Measurements from ENCODE around the gene TREM2.

Gene TREM2

DNA sequence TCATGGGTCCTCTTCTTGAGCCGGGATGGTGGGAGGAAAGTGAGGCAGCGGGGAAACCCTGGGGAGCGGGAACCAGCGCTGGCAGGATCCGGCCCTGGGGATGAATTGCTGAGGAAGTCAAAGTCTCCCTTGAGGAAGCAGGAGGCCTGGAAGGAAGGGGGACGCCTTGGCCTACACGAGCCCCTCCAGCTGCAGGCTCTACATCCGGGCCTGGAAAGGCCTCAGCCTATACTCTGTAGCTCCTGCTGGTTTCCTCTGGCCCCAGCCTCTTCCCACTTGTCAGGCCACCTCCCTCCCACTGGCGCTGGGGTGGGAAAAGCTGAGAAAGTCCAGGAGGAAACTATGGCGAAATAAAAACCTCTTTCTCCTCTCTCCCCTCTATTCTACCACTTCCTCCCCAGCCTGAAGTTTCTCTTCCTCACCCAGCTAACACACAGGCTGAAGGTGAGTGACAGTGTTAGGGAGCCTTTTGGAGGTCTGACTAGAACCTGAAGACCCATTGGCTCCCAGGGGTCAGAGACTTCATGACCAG, 23.2 kb upstream of the TREM2 start:
- no peaks in the 10 kb centered on the region for H4K20me1 ChIP-seq (ENCODE audit: insufficient read depth, low read length)
- no peaks in the 10 kb centered on the region for H3K79me2 ChIP-seq (ENCODE audit: low read length)
- no peaks in the 10 kb centered on the region for H3K27me3 ChIP-seq (replicated peaks; ENCODE audit: insufficient read depth, low read length)
- TF ChIP-seq EZH2 (optimal IDR thresholded peaks at IDR 0.05; ENCODE audit: low read depth, low read length): no peak
- no peak for TF ChIP-seq CTCF (IDR thresholded peaks at IDR 0.05; ENCODE audit: low read length)
- TF ChIP-seq EZH2phosphoT487 (IDR thresholded peaks at IDR 0.05; ENCODE audit: low read length): no peak
- no peak overlapping the region for H2AFZ ChIP-seq (ENCODE audit: low read length)
- no peak overlapping the region for H3K27ac ChIP-seq (ENCODE audit: low read length)
- no peak overlapping the region for H3K9ac ChIP-seq (ENCODE audit: low read length)
- H3K36me3 ChIP-seq (replicated peaks; ENCODE audit: insufficient read depth, low read length): no peaks in the 10 kb centered on the region
- no peaks in the 10 kb centered on the region for H3F3A ChIP-seq (ENCODE audit: insufficient read depth, low read length)
- H3K9me2 ChIP-seq (replicated peaks; ENCODE audit: insufficient read depth, low read length): no peaks in the 10 kb centered on the region
- H3K9me3 ChIP-seq (replicated peaks; ENCODE audit: insufficient read depth, low read length): no peaks in the 10 kb centered on the region
- no peaks in the 10 kb centered on the region for H3K4me1 ChIP-seq (ENCODE audit: low read length)
- H3K4me2 ChIP-seq (ENCODE audit: low read depth, low read length): no peak overlapping the region
- no peak for DNase-seq
- H3K4me3 ChIP-seq (ENCODE audit: low read length): no peak overlapping the region

DNA sequence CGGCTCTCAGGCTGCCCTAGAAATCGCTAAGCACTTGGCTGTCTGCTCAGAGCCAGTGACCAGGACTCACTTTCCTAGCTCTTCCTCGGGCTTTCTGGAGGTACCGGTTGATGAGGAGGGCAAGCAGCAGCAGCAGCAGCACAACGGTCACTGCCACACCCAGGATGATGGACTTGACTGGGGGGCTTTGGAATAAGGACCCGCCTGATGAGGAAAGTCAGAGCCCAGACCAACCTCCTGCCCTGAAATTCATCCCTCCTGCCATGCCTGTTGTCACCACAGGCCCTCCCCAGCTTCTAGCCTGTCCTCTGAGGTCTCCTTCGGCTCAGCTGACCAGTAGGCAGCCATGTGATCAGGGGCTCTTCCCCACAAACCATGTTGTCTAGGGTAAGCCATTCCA, 21.8 kb upstream of the TREM2 start:
- TF ChIP-seq EZH2phosphoT487 (IDR thresholded peaks at IDR 0.05; ENCODE audit: low read length): no peak
- TF ChIP-seq CTCF (IDR thresholded peaks at IDR 0.05; ENCODE audit: low read length): no peak
- TF ChIP-seq EZH2 (optimal IDR thresholded peaks at IDR 0.05; ENCODE audit: low read depth, low read length): no peak
- H3K27ac ChIP-seq (ENCODE audit: low read length): no peak overlapping the region

GRCh38 chr6:41182069-41183034, 19.4 kb upstream of the TREM2 start:
- H2AFZ ChIP-seq (ENCODE audit: low read length): no peak overlapping the region
- H4K20me1 ChIP-seq (ENCODE audit: insufficient read depth, low read length): no peaks in the 10 kb centered on the region
- H3K9me2 ChIP-seq (replicated peaks; ENCODE audit: insufficient read depth, low read length): no peaks in the 10 kb centered on the region
- H3K36me3 ChIP-seq (replicated peaks; ENCODE audit: insufficient read depth, low read length): no peaks in the 10 kb centered on the region
- H3K4me1 ChIP-seq (ENCODE audit: low read length): no peaks in the 10 kb centered on the region
- H3K79me2 ChIP-seq (ENCODE audit: low read length): no peaks in the 10 kb centered on the region
- H3K27ac ChIP-seq (ENCODE audit: low read length): no peak overlapping the region
- no peak overlapping the region for H3K4me3 ChIP-seq (ENCODE audit: low read length)
- H3K27me3 ChIP-seq (replicated peaks; ENCODE audit: insufficient read depth, low read length): no peaks in the 10 kb centered on the region
- peak; percentile 59 for DNase-seq
- no peaks in the 10 kb centered on the region for H3K9me3 ChIP-seq (replicated peaks; ENCODE audit: insufficient read depth, low read length)
- H3F3A ChIP-seq (ENCODE audit: insufficient read depth, low read length): no peaks in the 10 kb centered on the region
- H3K9ac ChIP-seq (ENCODE audit: low read length): no peak overlapping the region
- H3K4me2 ChIP-seq (ENCODE audit: low read depth, low read length): no peak overlapping the region
- TF ChIP-seq CTCF (IDR thresholded peaks at IDR 0.05; ENCODE audit: low read length): peak; percentile 73
- TF ChIP-seq EZH2 (optimal IDR thresholded peaks at IDR 0.05; ENCODE audit: low read depth, low read length): no peak
- TF ChIP-seq EZH2phosphoT487 (IDR thresholded peaks at IDR 0.05; ENCODE audit: low read length): no peak

More for the DNA sequence above, 21.8 kb upstream of the TREM2 start:
- Histone ChIP-seq H3F3A (ENCODE audit: insufficient read depth, low read length) (no peaks in the 10 kb centered on the region), H3K79me2 (ENCODE audit: low read length) (no peaks in the 10 kb centered on the region), H3K9ac (ENCODE audit: low read length) (no peak overlapping the region), H3K27me3 (replicated peaks; ENCODE audit: insufficient read depth, low read length) (no peaks in the 10 kb centered on the region), H4K20me1 (ENCODE audit: insufficient read depth, low read length) (no peaks in the 10 kb centered on the region), H3K9me3 (replicated peaks; ENCODE audit: insufficient read depth, low read length) (no peaks in the 10 kb centered on the region), H3K4me3 (ENCODE audit: low read length) (no peak overlapping the region), H3K36me3 (replicated peaks; ENCODE audit: insufficient read depth, low read length) (no peaks in the 10 kb centered on the region), H3K4me1 (ENCODE audit: low read length) (no peaks in the 10 kb centered on the region), H3K9me2 (replicated peaks; ENCODE audit: insufficient read depth, low read length) (no peaks in the 10 kb centered on the region), H3K4me2 (ENCODE audit: low read depth, low read length) (no peak overlapping the region), H2AFZ (ENCODE audit: low read length) (no peak overlapping the region)
- no peak for DNase-seq

Data from MM.1S (cell line).